Astrocyte (in vitro differentiated cells and primary cell): ENCODE data around the gene ADGRB3. TPM values are rescaled to one million over a fixed set of nuclear protein-coding genes. Genes with fewer than 3 reads are reported as not detected.

Experiments
- DNase-seq: peaks from one replicate; pipeline ENCODE4 v3.0.0-alpha.2; 2010; ENCODE audit warnings: low read depth
- FAIRE-seq: peaks from 2 replicates; lab custom pipeline; 2011; peaks lifted over from hg19 to GRCh38; lab: Jason Lieb, UNC
- H2AFZ ChIP-seq: 2 replicates; pipeline ENCODE4 v1.6.0; 2012; ENCODE audit warnings: low read depth, low read length, inconsistent platforms
- H3K27ac ChIP-seq: 2 replicates; pipeline ENCODE4 v1.5.1; 2011; ENCODE audit warnings: low read depth, low read length, inconsistent platforms
- H3K27me3 ChIP-seq: 2 replicates; pipeline ENCODE4 v1.6.0; 2011; ENCODE audit warnings: low read length, inconsistent platforms; ENCODE audit not compliant: insufficient read depth
- H3K36me3 ChIP-seq: 2 replicates; pipeline ENCODE4 v1.5.1; 2011; ENCODE audit warnings: low read length, inconsistent platforms; ENCODE audit not compliant: insufficient read depth
- H3K4me1 ChIP-seq: 2 replicates; pipeline ENCODE4 v1.5.1; 2011; ENCODE audit warnings: low read length, inconsistent platforms; ENCODE audit not compliant: insufficient read depth
- H3K4me2 ChIP-seq: 2 replicates; pipeline ENCODE4 v1.6.0; 2012; ENCODE audit warnings: low read length, inconsistent platforms
- H3K4me3 ChIP-seq: 2 replicates; pipeline ENCODE4 v1.5.1; 2011; ENCODE audit warnings: low read depth, mild to moderate bottlenecking, low read length, inconsistent platforms; ENCODE audit not compliant: insufficient read depth
- H3K79me2 ChIP-seq: 2 replicates; pipeline ENCODE4 v1.6.0; 2012; ENCODE audit warnings: mild to moderate bottlenecking, low read length, inconsistent platforms; ENCODE audit not compliant: insufficient read depth
- H3K9ac ChIP-seq: 2 replicates; pipeline ENCODE4 v1.6.0; 2012; ENCODE audit warnings: mild to moderate bottlenecking, low read length, inconsistent platforms
- H3K9me3 ChIP-seq: 2 replicates; pipeline ENCODE4 v1.5.1; 2012; ENCODE audit warnings: low read depth, mild to moderate bottlenecking, low read length, inconsistent platforms; ENCODE audit not compliant: insufficient read depth
- H4K20me1 ChIP-seq: 2 replicates; pipeline ENCODE4 v1.6.0; 2012; ENCODE audit warnings: low read length, inconsistent platforms; ENCODE audit not compliant: insufficient read depth
- H3K27ac Mint-ChIP-seq: one replicate; pipeline ENCODE4 v1.8.0; 2021; ENCODE audit warnings: mild to moderate bottlenecking, mixed read lengths; ENCODE audit not compliant: unreplicated experiment
- H3K27me3 Mint-ChIP-seq: one replicate; pipeline ENCODE4 v1.8.0; 2021; ENCODE audit warnings: low read depth, mixed read lengths; ENCODE audit not compliant: unreplicated experiment
- H3K36me3 Mint-ChIP-seq: one replicate; pipeline ENCODE4 v1.8.0; 2021; ENCODE audit warnings: low read depth, mixed read lengths; ENCODE audit not compliant: unreplicated experiment
- H3K4me1 Mint-ChIP-seq: one replicate; pipeline ENCODE4 v1.8.0; 2021; ENCODE audit warnings: low read depth, mixed read lengths; ENCODE audit not compliant: unreplicated experiment
- H3K4me3 Mint-ChIP-seq: one replicate; pipeline ENCODE4 v1.8.0; 2021; ENCODE audit warnings: mild to moderate bottlenecking, moderate library complexity, mixed read lengths; ENCODE audit not compliant: unreplicated experiment
- H3K9me3 Mint-ChIP-seq: one replicate; pipeline ENCODE4 v1.8.0; 2021; ENCODE audit warnings: mild to moderate bottlenecking, mixed read lengths; ENCODE audit not compliant: unreplicated experiment
- EZH2 ChIP-seq: IDR thresholded peaks from 2 replicates; pipeline ENCODE4 v1.6.1; 2012; ENCODE audit warnings: mild to moderate bottlenecking, low read length, inconsistent platforms; ENCODE audit not compliant: insufficient read depth
- total RNA-seq: library from RNA; stranded (reverse); gene quantifications from 2 replicates; pipeline ENCODE4 v1.2.1, GENCODE V29; 2021
- TF ChIP-seq, protein P1 (sequence below): IDR thresholded peaks from 2 replicates; pipeline ENCODE4 v1.5.1; 2011; ENCODE audit warnings: low read depth, mild to moderate bottlenecking, inconsistent platforms, low read length, moderate library complexity; ENCODE audit not compliant: insufficient read depth

Gene ADGRB3
- total RNA-seq, 1 donor from 2014 or later: 0.77 TPM

DNA sequence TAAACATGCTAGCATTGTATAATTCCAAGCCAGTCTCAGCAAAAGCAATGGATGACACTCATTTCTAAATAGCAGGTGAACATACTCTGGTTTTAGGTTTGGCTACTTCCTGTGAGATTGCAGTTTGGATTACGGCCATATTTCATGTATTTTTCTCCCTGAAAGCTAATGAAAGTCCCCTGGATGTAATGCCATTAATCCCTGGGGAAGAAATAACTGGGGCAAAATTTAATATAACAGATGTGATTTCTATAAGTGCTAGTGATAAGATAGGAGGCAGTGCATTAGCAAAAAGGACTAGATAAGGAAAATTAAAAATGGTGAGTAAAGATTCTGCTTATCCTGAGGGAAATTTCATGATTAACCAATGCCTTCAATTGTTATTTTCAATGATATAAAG lies 238.2 kb downstream of the ADGRB3 start:
- no peak overlapping the region for H3K27ac Mint-ChIP-seq
- Histone ChIP-seq H3K9me3 (no peaks in the 10 kb centered on the region), H3K36me3 (no peaks in the 10 kb centered on the region), H3K27ac (no peak overlapping the region), H3K27me3 (no peaks in the 10 kb centered on the region), H3K4me2 (no peak overlapping the region), H3K4me1 (no peaks in the 10 kb centered on the region), H3K79me2 (no peaks in the 10 kb centered on the region), H4K20me1 (no peaks in the 10 kb centered on the region), H3K9ac (no peak overlapping the region), H3K4me3 (no peak overlapping the region), H2AFZ (no peak overlapping the region)
- H3K9me3 Mint-ChIP-seq: no peaks in the 10 kb centered on the region
- no peak for DNase-seq
- H3K27me3 Mint-ChIP-seq: no peaks in the 10 kb centered on the region
- FAIRE-seq: no peak
- no peaks in the 10 kb centered on the region for H3K4me1 Mint-ChIP-seq
- TF ChIP-seq, protein P1, sequence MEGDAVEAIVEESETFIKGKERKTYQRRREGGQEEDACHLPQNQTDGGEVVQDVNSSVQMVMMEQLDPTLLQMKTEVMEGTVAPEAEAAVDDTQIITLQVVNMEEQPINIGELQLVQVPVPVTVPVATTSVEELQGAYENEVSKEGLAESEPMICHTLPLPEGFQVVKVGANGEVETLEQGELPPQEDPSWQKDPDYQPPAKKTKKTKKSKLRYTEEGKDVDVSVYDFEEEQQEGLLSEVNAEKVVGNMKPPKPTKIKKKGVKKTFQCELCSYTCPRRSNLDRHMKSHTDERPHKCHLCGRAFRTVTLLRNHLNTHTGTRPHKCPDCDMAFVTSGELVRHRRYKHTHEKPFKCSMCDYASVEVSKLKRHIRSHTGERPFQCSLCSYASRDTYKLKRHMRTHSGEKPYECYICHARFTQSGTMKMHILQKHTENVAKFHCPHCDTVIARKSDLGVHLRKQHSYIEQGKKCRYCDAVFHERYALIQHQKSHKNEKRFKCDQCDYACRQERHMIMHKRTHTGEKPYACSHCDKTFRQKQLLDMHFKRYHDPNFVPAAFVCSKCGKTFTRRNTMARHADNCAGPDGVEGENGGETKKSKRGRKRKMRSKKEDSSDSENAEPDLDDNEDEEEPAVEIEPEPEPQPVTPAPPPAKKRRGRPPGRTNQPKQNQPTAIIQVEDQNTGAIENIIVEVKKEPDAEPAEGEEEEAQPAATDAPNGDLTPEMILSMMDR: no peak
- no peak for TF ChIP-seq EZH2
- H3K4me3 Mint-ChIP-seq: no peak overlapping the region
- no peaks in the 10 kb centered on the region for H3K36me3 Mint-ChIP-seq

DNA sequence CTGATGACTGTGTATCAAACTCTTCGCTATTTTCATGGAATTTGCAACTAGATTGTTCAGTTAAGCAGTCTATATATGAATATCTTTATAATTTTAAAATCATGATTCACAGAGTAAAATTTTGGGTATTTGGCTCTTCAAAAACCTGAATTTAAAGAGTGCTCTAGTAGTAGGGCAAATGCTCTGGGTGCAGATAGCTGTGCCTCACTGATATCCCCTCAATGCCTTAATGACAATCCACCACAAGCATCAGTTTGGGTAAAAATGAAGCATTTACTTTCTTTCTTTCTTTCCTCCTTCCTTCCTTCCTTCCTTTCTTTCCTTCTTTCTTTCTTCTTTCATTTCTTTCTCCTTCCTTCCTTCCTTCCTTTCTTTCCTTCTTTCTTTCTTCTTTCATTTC lies 239.7 kb downstream of the ADGRB3 start:
- no peak overlapping the region for H3K9ac ChIP-seq
- H3K4me1 ChIP-seq: no peaks in the 10 kb centered on the region
- no peaks in the 10 kb centered on the region for H3K9me3 ChIP-seq
- DNase-seq: no peak
- H3K4me3 ChIP-seq: no peak overlapping the region
- H3K36me3 Mint-ChIP-seq: no peaks in the 10 kb centered on the region
- H3K79me2 ChIP-seq: no peaks in the 10 kb centered on the region
- H3K4me2 ChIP-seq: no peak overlapping the region
- H3K27ac ChIP-seq: no peak overlapping the region
- H3K27ac Mint-ChIP-seq: no peak overlapping the region
- no peaks in the 10 kb centered on the region for H3K4me1 Mint-ChIP-seq
- no peak for FAIRE-seq
- no peaks in the 10 kb centered on the region for H4K20me1 ChIP-seq
- TF ChIP-seq EZH2: no peak
- TF ChIP-seq, protein P1: no peak
- no peaks in the 10 kb centered on the region for H3K27me3 ChIP-seq
- no peak overlapping the region for H2AFZ ChIP-seq
- H3K4me3 Mint-ChIP-seq: no peak overlapping the region
- no peaks in the 10 kb centered on the region for H3K9me3 Mint-ChIP-seq
- no peaks in the 10 kb centered on the region for H3K36me3 ChIP-seq
- no peaks in the 10 kb centered on the region for H3K27me3 Mint-ChIP-seq

- DNase-seq (no peak), FAIRE-seq (no peak)
- TF ChIP-seq, protein P1: no peak
- Mint-ChIP-seq H3K4me1 (no peaks in the 10 kb centered on the region), H3K4me3 (no peak overlapping the region), H3K27ac (no peak overlapping the region), H3K27me3 (no peaks in the 10 kb centered on the region), H3K36me3 (no peaks in the 10 kb centered on the region), H3K9me3 (no peaks in the 10 kb centered on the region)
- H3K4me2 ChIP-seq: no peak overlapping the region
- no peak overlapping the region for H3K9ac ChIP-seq
- no peaks in the 10 kb centered on the region for H4K20me1 ChIP-seq
- H3K79me2 ChIP-seq: no peaks in the 10 kb centered on the region
- H3K27me3 ChIP-seq: no peaks in the 10 kb centered on the region
- no peaks in the 10 kb centered on the region for H3K36me3 ChIP-seq
- no peak overlapping the region for H3K27ac ChIP-seq
- no peak overlapping the region for H3K4me3 ChIP-seq
- no peak overlapping the region for H2AFZ ChIP-seq
- no peaks in the 10 kb centered on the region for H3K9me3 ChIP-seq
- H3K4me1 ChIP-seq: no peaks in the 10 kb centered on the region
These were observed 240.3 kb downstream of the ADGRB3 start for GRCh38 chr6:68875403-68875802.
